Measurements from ENCODE around the gene CCDC8. TPM values are rescaled to one million over a fixed set of nuclear protein-coding genes. Genes with fewer than 3 reads are reported as not detected.
"Not testable (repeated sequence)": the region's sequence is repeated elsewhere in the genome, so short reads cannot be mapped to it uniquely, and the experiment has no call there.

Gene CCDC8
- total and polyA plus RNA-seq, 2 donors (not counting 3 experiments of a cell fraction or from before 2014, with no cell fraction given): 0.18 to 0.75 TPM

- H3K27ac ChIP-seq (ENCODE audit: insufficient read depth, low read depth, low read length): no peak overlapping the region
- no TSS peak for BruUV-seq (replicated peaks)
- H3K9me1 ChIP-seq (replicated peaks; ENCODE audit: control insufficient read depth, extremely low read depth, insufficient read depth, low read length): no peaks in the 10 kb centered on the region
- H3K4me2 ChIP-seq (ENCODE audit: insufficient read depth, low read length): no peak overlapping the region
- dilution Hi-C loops (cut with MboI; ENCODE audit: extremely low pct_ligation_motif_present, low sequenced_read_pairs): no loop called here
- H3K4me1 ChIP-seq (ENCODE audit: control insufficient read depth, extremely low read depth, insufficient read depth, low read length): peaks cover 29% of the 10 kb centered on the region
- FAIRE-seq (no peak), DNase-seq (ENCODE audit: low read depth, low spot score) (no peak)
- POLR2A ChIA-PET: no interaction called here
- peaks cover 43% of the 10 kb centered on the region for H3K79me2 ChIP-seq (ENCODE audit: control insufficient read depth, insufficient read depth, low read length)
- no peaks in the 10 kb centered on the region for H4K20me1 ChIP-seq (replicated peaks; ENCODE audit: control insufficient read depth, extremely low read depth, insufficient read depth, low read length)
- CTCF ChIA-PET: interaction anchor here (0.7 to 1.5 kb wide), 2 partner anchors 96 to 347 kb away, joined by 3 to 8 read pairs; no protein-coding TSS in a partner anchor
- no peak overlapping the region for H3K4me3 ChIP-seq (replicated peaks in 1 of 3; ENCODE audit: insufficient read depth in 1 of 3, low read depth in 1 of 3, low read length in 3 of 3)
- no peaks in the 10 kb centered on the region for H3K27me3 ChIP-seq (ENCODE audit: control insufficient read depth in 2 of 2, insufficient read depth in 2 of 2, low read length in 2 of 2)
- H2AFZ ChIP-seq (ENCODE audit: low read depth, low read length): no peak overlapping the region
- H3K9me3 ChIP-seq (replicated peaks; ENCODE audit: control insufficient read depth, insufficient read depth, low read length): no peaks in the 10 kb centered on the region
- H3K36me3 ChIP-seq (ENCODE audit: control insufficient read depth in 2 of 2, extremely low read depth in 1 of 2, insufficient read depth in 2 of 2, low read length in 2 of 2): peaks cover 17 to 18% of the 10 kb centered on the region in 2 experiments
- intact Hi-C loops (cut with micrococcal nuclease): no loop called here
- H3K9ac ChIP-seq (replicated peaks; ENCODE audit: extremely low read depth, insufficient read depth, low read length): no peak overlapping the region
- TF ChIP-seq MYC (IDR thresholded peaks at IDR 0.05; ENCODE audit: low read depth, low read length) (no peak), FOS (IDR thresholded peaks at IDR 0.05; ENCODE audit: borderline replicate concordance, insufficient read depth, low read length) (no peak), CTCF (IDR thresholded peaks at IDR 0.05; ENCODE audit: extremely low read depth in 1 of 2, insufficient read depth in 1 of 2, low read depth in 1 of 2, low read length in 2 of 2) (no peak), GATA2 (IDR thresholded peaks at IDR 0.05; ENCODE audit: insufficient read depth, insufficient read length, low read depth, low read length) (no peak), JUN (IDR thresholded peaks at IDR 0.05; ENCODE audit: borderline replicate concordance, insufficient read depth, insufficient read length, low read depth) (no peak), MAX (IDR thresholded peaks at IDR 0.05; ENCODE audit: insufficient read depth, insufficient read length) (no peak), POLR2AphosphoS5 (IDR thresholded peaks at IDR 0.05; ENCODE audit: insufficient read depth, low read depth, low read length) (no peak), POLR2A (IDR thresholded peaks at IDR 0.05; ENCODE audit: low read depth, low read length) (no peak), EZH2 (IDR thresholded peaks at IDR 0.05; ENCODE audit: borderline replicate concordance, low read depth, low read length, severe bottlenecking) (no peak)
These were observed 36.9 kb downstream of the CCDC8 start for GRCh38 chr19:46376241-46377153.

GRCh38 chr19:46375476-46376067 is 37.8 kb downstream of the CCDC8 start:
- intact Hi-C loops (cut with micrococcal nuclease); POLR2A ChIA-PET; H3K9me3 ChIP-seq (replicated peaks; ENCODE audit: control insufficient read depth, insufficient read depth, low read length); H3K9me1 ChIP-seq (replicated peaks; ENCODE audit: control insufficient read depth, extremely low read depth, insufficient read depth, low read length); H3K27me3 ChIP-seq (ENCODE audit: control insufficient read depth in 2 of 2, insufficient read depth in 2 of 2, low read length in 2 of 2); H3K4me3 ChIP-seq (replicated peaks in 1 of 3; ENCODE audit: insufficient read depth in 1 of 3, low read depth in 1 of 3, low read length in 3 of 3); H4K20me1 ChIP-seq (replicated peaks; ENCODE audit: control insufficient read depth, extremely low read depth, insufficient read depth, low read length); H3K4me2 ChIP-seq (ENCODE audit: insufficient read depth, low read length); DNase-seq (ENCODE audit: low read depth, low spot score); BruUV-seq (replicated peaks); H3K27ac ChIP-seq (ENCODE audit: insufficient read depth, low read depth, low read length); dilution Hi-C loops (cut with MboI; ENCODE audit: extremely low pct_ligation_motif_present, low sequenced_read_pairs); FAIRE-seq; H3K9ac ChIP-seq (replicated peaks; ENCODE audit: extremely low read depth, insufficient read depth, low read length); H2AFZ ChIP-seq (ENCODE audit: low read depth, low read length): not testable (repeated sequence)
- Histone ChIP-seq H3K4me1 (ENCODE audit: control insufficient read depth, extremely low read depth, insufficient read depth, low read length) (peaks cover 34% of the 10 kb centered on the region), H3K79me2 (ENCODE audit: control insufficient read depth, insufficient read depth, low read length) (peaks cover 42% of the 10 kb centered on the region), H3K36me3 (ENCODE audit: control insufficient read depth in 2 of 2, extremely low read depth in 1 of 2, insufficient read depth in 2 of 2, low read length in 2 of 2) (peaks cover 17 to 18% of the 10 kb centered on the region in 2 experiments)
- CTCF ChIA-PET: interaction anchor here (4.5 kb wide), 1 partner anchor 95 kb away, joined by 37 read pairs; no protein-coding TSS in a partner anchor
